K562 (cell line): ENCODE data around the gene SCML2. TPM values are rescaled to one million over a fixed set of nuclear protein-coding genes. Genes with fewer than 3 reads are reported as not detected.

ENCODE experiments used
- ATAC-seq: fragments of 200-7000 bp; cut with Tn5 transposase; 3 replicates; pipeline ENCODE4 v1.9.1; 2020; ENCODE audit warnings: moderate library complexity
- BruUV-seq: library from RNA; stranded (reverse); fragments of 400-500 nt; replicated peaks from 2 replicates; lab custom pipeline; 2021; lab: Mats Ljungman, UMichigan
- CTCF ChIA-PET: fragments of 300-600 bp; formaldehyde crosslinking; extraction: SDS; loops from one replicate; lab custom pipeline; 2021; ENCODE audit warnings: low intra/inter-chr PET ratio; lab: Yijun Ruan, JAX
- POLR2A ChIA-PET: fragments of 300-600, 350-650 bp; sonication (Branson Sonifier 250); formaldehyde crosslinking; extraction: SDS; loops from one replicate; lab custom pipeline; 2021; ENCODE audit warnings: antibody characterized with exemption, inconsistent platforms; lab: Yijun Ruan, JAX
- DNase-seq, 4 experiments: peaks; one replicate each; pipeline versions ENCODE4 v3.0.0 to v3.0.0-alpha.2; 2011 to 2018; ENCODE audit warnings: low spot score in 3 of 4, mixed read lengths in 3 of 4; ENCODE audit errors: extremely low read depth in 1 of 4
- FAIRE-seq: peaks from 2 replicates; lab custom pipeline; 2011; peaks lifted over from hg19 to GRCh38; lab: Jason Lieb, UNC
- H2AFZ ChIP-seq: 2 replicates; pipeline ENCODE4 v1.6.0; 2011; ENCODE audit warnings: low read depth, low read length, control low read depth, inconsistent platforms
- H3K27ac ChIP-seq: fragments of 200-600 bp; 3 replicates; pipeline ENCODE4 v1.8.0; 2011; ENCODE audit warnings: low read depth, mild to moderate bottlenecking, control low read depth, inconsistent platforms, low read length, moderate library complexity, mixed read lengths; ENCODE audit errors: extremely low read depth
- H3K27me3 ChIP-seq, 2 experiments: fragments of 300-600 bp in 1 of 2; 2 replicates in 1 of 2; 3 replicates in 1 of 2; pipeline versions ENCODE4 v1.6.0 to v1.8.0; 2011; ENCODE audit warnings: inconsistent platforms in 2 of 2, low read length in 2 of 2, mild to moderate bottlenecking in 1 of 2, mixed read lengths in 1 of 2, moderate library complexity in 1 of 2; ENCODE audit not compliant: control insufficient read depth in 2 of 2, insufficient read depth in 2 of 2
- H3K36me3 ChIP-seq: fragments of 300-600 bp; 3 replicates; pipeline ENCODE4 v1.8.0; 2011; ENCODE audit warnings: mild to moderate bottlenecking, low read length, inconsistent platforms; ENCODE audit not compliant: control insufficient read depth, insufficient read depth
- H3K4me1 ChIP-seq, 2 experiments: fragments of 200-600 bp in 1 of 2; replicated peaks in 1 of 2; 2 replicates in 1 of 2; 3 replicates in 1 of 2; pipeline versions ENCODE4 v1.5.1 to v1.8.0; 2011; ENCODE audit warnings: inconsistent platforms in 2 of 2, low read length in 2 of 2, mild to moderate bottlenecking in 1 of 2, mixed read lengths in 1 of 2, moderate library complexity in 1 of 2; ENCODE audit not compliant: control insufficient read depth in 2 of 2, insufficient read depth in 2 of 2
- H3K4me2 ChIP-seq: 2 replicates; pipeline ENCODE4 v1.6.1; 2011; ENCODE audit warnings: low read length, control low read depth, inconsistent platforms, mixed read lengths; ENCODE audit not compliant: insufficient read depth
- H3K4me3 ChIP-seq: fragments of 200-600 bp; sonication (generic), shearing (Covaris generic); 2 replicates; pipeline ENCODE4 v1.5.1; 2016; ENCODE audit warnings: control low read depth, inconsistent platforms
- H3K79me2 ChIP-seq: fragments of 200-600 bp; 3 replicates; pipeline ENCODE4 v1.8.0; 2011; ENCODE audit warnings: low read length, inconsistent platforms; ENCODE audit not compliant: control insufficient read depth, insufficient read depth
- H3K9ac ChIP-seq, 2 experiments: 2 replicates each; pipeline versions ENCODE4 v1.6.0 to v1.6.1; 2011; ENCODE audit warnings: low read depth in 2 of 2, low read length in 2 of 2, control low read depth in 1 of 2, inconsistent platforms in 1 of 2, mild to moderate bottlenecking in 1 of 2, mixed read lengths in 1 of 2; ENCODE audit not compliant: insufficient read depth in 1 of 2
- H3K9me1 ChIP-seq: one replicate; pipeline ENCODE4 v1.6.0; 2011; ENCODE audit warnings: inconsistent platforms, mild to moderate bottlenecking, low read length, moderate library complexity; ENCODE audit not compliant: control insufficient read depth, insufficient read depth
- H3K9me3 ChIP-seq: replicated peaks from 2 replicates; pipeline ENCODE4 v1.5.1; 2011; ENCODE audit warnings: low read depth, low read length, inconsistent platforms; ENCODE audit not compliant: control insufficient read depth, insufficient read depth
- H4K20me1 ChIP-seq: replicated peaks from 2 replicates; pipeline ENCODE4 v1.6.1; 2011; ENCODE audit warnings: low read length, inconsistent platforms, mixed read lengths; ENCODE audit not compliant: control insufficient read depth, insufficient read depth
- CTCF ChIP-seq, 3 experiments: IDR thresholded peaks in 2 of 3; conservative IDR thresholded peaks in 1 of 3; 2 replicates each; pipeline ENCODE4 v1.5.1; 2011 to 2012; ENCODE audit warnings: low read length in 3 of 3, mild to moderate bottlenecking in 3 of 3, control low read depth in 2 of 3, improper control_type of control experiment in 1 of 3, inconsistent platforms in 1 of 3, low read depth in 1 of 3, mixed read lengths in 1 of 3, moderate library complexity in 1 of 3; ENCODE audit not compliant: insufficient read depth in 2 of 3
- IRF1 ChIP-seq: sonication (generic); formaldehyde crosslinking; IDR thresholded peaks from 2 replicates; pipeline ENCODE4 v1.8.0; 2022; ENCODE audit warnings: missing genetic modification reagents, mild to moderate bottlenecking, borderline replicate concordance
- NR1H2 ChIP-seq: sonication (generic); formaldehyde crosslinking; IDR thresholded peaks from 2 replicates; pipeline ENCODE4 v1.4.0; 2020; ENCODE audit warnings: mild to moderate bottlenecking, missing genetic modification reagents
- PTTG1 ChIP-seq: fragments of 450-650 bp; IDR thresholded peaks from 2 replicates; pipeline ENCODE4 v1.6.1; 2016; ENCODE audit warnings: low read depth, mild to moderate bottlenecking, missing genetic modification characterization, missing compliant biosample characterization
- SIN3A ChIP-seq, 2 experiments: fragments of 150-350 bp in 1 of 2; IDR thresholded peaks; 2 replicates each; pipeline ENCODE4 v1.6.1; 2011 to 2016; ENCODE audit warnings: borderline replicate concordance in 2 of 2, low read depth in 2 of 2, low read length in 2 of 2, mild to moderate bottlenecking in 2 of 2, moderate library complexity in 2 of 2; ENCODE audit not compliant: control insufficient read depth in 1 of 2
- TCF7 ChIP-seq: sonication (generic); IDR thresholded peaks from 2 replicates; pipeline ENCODE4 v1.6.1; 2016; ENCODE audit warnings: antibody characterized with exemption, borderline replicate concordance
- WGBS: fragments of 100-300 bp; shearing (Covaris generic); methylation state at CpG from one replicate; pipeline ENCODE4 v1.1.6; 2016; ENCODE audit warnings: low coverage, mixed read lengths; ENCODE audit not compliant: insufficient coverage; ENCODE audit errors: missing lambda C conversion rate; 5-methylcytosine and 5-hydroxymethylcytosine counted together
- in situ Hi-C: fragments of 300-500 bp; cut with MboI; formaldehyde crosslinking; loops from 4 replicates; pipeline ENCODE4 v1.15.0; 2018; ENCODE audit warnings: inconsistent platforms, mixed read lengths
- intact Hi-C: fragments of 100-400 bp; cut with micrococcal nuclease; formaldehyde crosslinking; loops from 2 replicates; pipeline ENCODE4 v1.14.2; 2022
- polyA plus RNA-seq, 8 experiments: library from polyadenylated mRNA; depleted of rRNA in 4 of 8; stranded (reverse) in 5 of 8; unstranded in 3 of 8; fragments of >200 nt; fragmentation: Nextera tagmentation in 2 of 8; fragmentation: Illumina TruSeq in 1 of 8; extraction: Ambion mirVana in 2 of 8; extraction: Trizol in 1 of 8; gene quantifications; 2 replicates each; pipeline versions ENCODE4 v1.2.1 to v1.2.3, GENCODE V29; 2011 to 2014; ENCODE audit warnings: inconsistent platforms in 1 of 8, missing spikeins in 1 of 8
- total RNA-seq, 7 experiments: library from RNA; depleted of rRNA in 6 of 7; stranded (reverse); fragments of >200 nt in 6 of 7; fragmentation: Illumina TruSeq in 2 of 7; extraction: Trizol in 2 of 7; gene quantifications; 2 replicates each; pipeline versions ENCODE4 v1.2.1 to v1.2.3, GENCODE V29; 2011 to 2021; ENCODE audit warnings: low replicate concordance in 1 of 7

SCML2 gene
- total and polyA plus RNA-seq, 9 of the 15 experiments (the other 6 are each of a cell fraction or from before 2014, with no cell fraction given) = 15.1 to 30.8 (median 22.9) TPM

- H3K27ac ChIP-seq = no peak overlapping the region
- POLR2A ChIA-PET = interaction anchor here (0.6 kb wide), 1 partner anchor 494 kb away, joined by 3 read pairs; no protein-coding TSS in a partner anchor
- DNase-seq (no peak), FAIRE-seq (no peak), ATAC-seq (no peak)
- H3K4me1 ChIP-seq = no peaks in the 10 kb centered on the region
- H3K9me3 ChIP-seq = no peaks in the 10 kb centered on the region
- H3K27me3 ChIP-seq = peaks cover 3 to 13% of the 10 kb centered on the region in 2 experiments; a peak in 3 of 5 replicates
- no peak overlapping the region for H3K4me2 ChIP-seq
- TF ChIP-seq SIN3A (IDR thresholded peaks at IDR 0.05; ENCODE audit: borderline replicate concordance in 2 of 2, control insufficient read depth in 1 of 2, low read depth in 2 of 2, low read length in 2 of 2) (no peak), PTTG1 (tag) (no peak), NR1H2 (no peak), TCF7 (no peak), IRF1 (CRISPR knock-in tag) (no peak), CTCF (IDR thresholded peaks at IDR 0.05 in 2 of 3, conservative IDR thresholded peaks at IDR 0.05 in 1 of 3; ENCODE audit: insufficient read depth in 2 of 3, low read depth in 1 of 3, low read length in 3 of 3) (peak in 1 of 3 experiments; percentile 35; a peak in 1 of 6 replicates)
- TF ChIP-seq, all 486 proteins: peak for 1
- 0% methylated on average over 1 of the region's 3 CpGs for WGBS
- no peak overlapping the region for H3K4me3 ChIP-seq
- CTCF ChIA-PET = interaction anchor here (1.5 to 4.2 kb wide), 2 partner anchors 496 to 944 kb away, joined by 5 to 69 read pairs; no protein-coding TSS in a partner anchor
- in situ Hi-C loops (loop anchor here (5.0 to 25.0 kb wide), 3 partner anchors 428 to 942 kb away; no protein-coding TSS in a partner anchor), intact Hi-C loops (loop anchor here (10.0 kb wide), 2 partner anchors 515 to 625 kb away; no protein-coding TSS in a partner anchor)
- no peaks in the 10 kb centered on the region for H3K79me2 ChIP-seq
- BruUV-seq = no TSS peak
- no peak overlapping the region for H3K9ac ChIP-seq
- H3K36me3 ChIP-seq = no peaks in the 10 kb centered on the region
- H2AFZ ChIP-seq = no peak overlapping the region
- H4K20me1 ChIP-seq = no peaks in the 10 kb centered on the region
- no peaks in the 10 kb centered on the region for H3K9me1 ChIP-seq
These were observed 35.5 kb upstream of the SCML2 start for GRCh38 chrX:18389966-18390365.
